Lung (tissue), 12 donors: Measurements from ENCODE around the gene CDC14A. TPM values are rescaled to one million over a fixed set of nuclear protein-coding genes. Genes with fewer than 3 reads are reported as not detected.

Experiments used
- ATAC-seq: fragments of 200-7000 bp; cut with Tn5 transposase; one replicate; pipeline ENCODE4 v1.9.1; 2020; ENCODE audit warnings: moderate number of reproducible peaks; ENCODE audit not compliant: insufficient read depth, low FRiP score
- DNase-seq, 3 donors: peaks; one replicate each; pipeline ENCODE4 v3.0.0-alpha.2; 2013 to 2017
- H3K27ac ChIP-seq, 2 donors: one replicate each; pipeline ENCODE4 v1.5.1; 2013; ENCODE audit warnings: mild to moderate bottlenecking in 2 of 2, moderate library complexity in 2 of 2, control low read depth in 1 of 2, inconsistent platforms in 1 of 2, low read depth in 1 of 2, low read length in 1 of 2
- H3K27me3 ChIP-seq, 3 donors: one replicate each; pipeline ENCODE4 v1.5.1; 2013; ENCODE audit warnings: low read length in 2 of 3; ENCODE audit not compliant: control insufficient read depth in 3 of 3, insufficient read depth in 3 of 3
- H3K36me3 ChIP-seq, 4 donors: one replicate each; pipeline ENCODE4 v1.5.1; 2013; ENCODE audit warnings: low read length in 4 of 4, mild to moderate bottlenecking in 1 of 4, moderate library complexity in 1 of 4; ENCODE audit not compliant: control insufficient read depth in 4 of 4, insufficient read depth in 4 of 4
- H3K4me1 ChIP-seq, 5 donors: one replicate each; pipeline ENCODE4 v1.5.1; 2013; ENCODE audit warnings: low read length in 5 of 5, mild to moderate bottlenecking in 2 of 5, moderate library complexity in 1 of 5; ENCODE audit not compliant: control insufficient read depth in 5 of 5, insufficient read depth in 5 of 5
- H3K4me3 ChIP-seq: one replicate; pipeline ENCODE4 v1.5.1; 2013; ENCODE audit warnings: mild to moderate bottlenecking, control low read depth, moderate library complexity
- H3K9ac ChIP-seq, 2 donors: one replicate each; pipeline ENCODE4 v1.5.1; 2013; ENCODE audit warnings: low read length in 2 of 2, control low read depth in 1 of 2; ENCODE audit not compliant: insufficient read depth in 1 of 2
- H3K9me3 ChIP-seq, 4 donors: one replicate each; pipeline ENCODE4 v1.5.1; 2013; ENCODE audit warnings: low read length in 3 of 4, mild to moderate bottlenecking in 1 of 4, moderate library complexity in 1 of 4; ENCODE audit not compliant: control insufficient read depth in 4 of 4, insufficient read depth in 3 of 4
- CTCF ChIP-seq: IDR thresholded peaks from 2 replicates; pipeline ENCODE4 v1.5.1; 2012; ENCODE audit warnings: mild to moderate bottlenecking; ENCODE audit errors: control extremely low read depth, extremely low read depth
- WGBS, 2 donors: extraction: QIAGEN DNeasy Blood & Tissue Kit; methylation state at CpG; one replicate each; pipeline ENCODE4 v1.1.7; 2013; 5-methylcytosine and 5-hydroxymethylcytosine counted together
- polyA plus RNA-seq, 2 donors: library from polyadenylated mRNA; stranded (reverse); fragments of 200-250 nt; gene quantifications; one replicate each; pipeline ENCODE4 v1.2.1, GENCODE V29; 2013
- total RNA-seq, 2 donors: library from RNA; depleted of rRNA in 1 of 2; stranded (reverse); fragments of >200 nt in 1 of 2; gene quantifications; one replicate each; pipeline ENCODE4 v1.2.1, GENCODE V29; 2014 to 2021
- donor health status: control.
- donor health status: control.
- donor health status: Bipolar disorder and iron deficiency.
- donor health status: healthy.
- donor health status: DM: yes; HTN: yes; CAD: no.

The CDC14A gene
- total and polyA plus RNA-seq, 4 donors = 3.6 to 45.4 (median 12.1) TPM

GRCh38 chr1:100441651-100442050, 89.3 kb downstream of the CDC14A start:
- 85 to 88% methylated on average over 1 of the region's 1 CpG for WGBS, 2 donors
- Histone ChIP-seq H3K9me3 (no peaks in the 10 kb centered on the region), H3K9ac (no peak overlapping the region), H3K27me3 (no peaks in the 10 kb centered on the region), H3K27ac (no peak overlapping the region), H3K4me1 (peaks cover 0 to 10% (median 2%) of the 10 kb centered on the region in 5 donors), H3K36me3 (peaks cover 0 to 4% (median 0%) of the 10 kb centered on the region in 4 donors), H3K4me3 (no peak overlapping the region)
- no peak for TF ChIP-seq CTCF
- DNase-seq = no peak
- ATAC-seq = no peak

GRCh38 chr1:100443811-100444571, 91.7 kb downstream of the CDC14A start:
- Histone ChIP-seq H3K9me3 (no peaks in the 10 kb centered on the region), H3K4me1 (peaks cover 0 to 10% (median 0%) of the 10 kb centered on the region in 5 donors), H3K27me3 (no peaks in the 10 kb centered on the region), H3K9ac (no peak overlapping the region), H3K27ac (peak overlapping the region in 1 of 2 donors; percentile 42), H3K4me3 (no peak overlapping the region), H3K36me3 (peaks cover 0 to 4% (median under 1%) of the 10 kb centered on the region in 4 donors)
- DNase-seq (peak in 1 of 3 donors; percentile 14), ATAC-seq (peak; percentile 30)
- 42 to 45% methylated on average over 7 of the region's 7 CpGs for WGBS, 2 donors
- TF ChIP-seq CTCF = no peak

GRCh38 chr1:100445565-100445964, 93.3 kb downstream of the CDC14A start:
- no peak for TF ChIP-seq CTCF
- Histone ChIP-seq H3K4me3 (no peak overlapping the region), H3K27me3 (no peaks in the 10 kb centered on the region), H3K27ac (no peak overlapping the region), H3K9ac (no peak overlapping the region), H3K4me1 (peaks cover 0 to 8% (median 0%) of the 10 kb centered on the region in 5 donors), H3K9me3 (no peaks in the 10 kb centered on the region), H3K36me3 (peaks cover 0 to 4% (median under 1%) of the 10 kb centered on the region in 4 donors)
- ATAC-seq = no peak
- DNase-seq = no peak
